ENCODE results near the gene MAPKAPK3.

GRCh38 chr3:50617911-50618481 lies 1.0 kb downstream of the MAPKAPK3 start:
- TF ChIP-seq MAZ (IDR thresholded peaks at IDR 0.05; ENCODE audit: borderline replicate concordance, low read depth, low read length) (no peak), CEBPB (IDR thresholded peaks at IDR 0.05; ENCODE audit: low read depth, low read length) (no peak), FOS (IDR thresholded peaks at IDR 0.05; ENCODE audit: low read depth, low read length) (no peak), CTCF (conservative IDR thresholded peaks at IDR 0.05; ENCODE audit: low read depth, low read length) (no peak), USF2 (IDR thresholded peaks at IDR 0.05; ENCODE audit: low read depth, low read length) (no peak), POLR2A (IDR thresholded peaks at IDR 0.05; ENCODE audit: low read depth, low read length) (no peak), ELK1 (IDR thresholded peaks at IDR 0.05; ENCODE audit: borderline replicate concordance, low read depth, low read length) (no peak), RAD21 (IDR thresholded peaks at IDR 0.05; ENCODE audit: low read length) (no peak), MXI1 (IDR thresholded peaks at IDR 0.05; ENCODE audit: borderline replicate concordance, low read depth, low read length) (no peak), SMC3 (IDR thresholded peaks at IDR 0.05; ENCODE audit: low read depth, low read length) (no peak), RCOR1 (IDR thresholded peaks at IDR 0.05; ENCODE audit: insufficient replicate concordance, low read length) (no peak), RFX5 (IDR thresholded peaks at IDR 0.05; ENCODE audit: low read depth, low read length) (no peak)

Measured in IMR-90 (cell line).